Measurements from ENCODE around the gene CARD11.

The CARD11 gene

GRCh38 chr7:2990949-2991470 is 52.7 kb downstream of the CARD11 start:
- H3K9ac ChIP-seq, result no peak overlapping the region
- no peak overlapping the region for H3K27ac ChIP-seq
- H3K4me1 ChIP-seq (ENCODE audit: low read depth, poor library complexity, severe bottlenecking), result no peaks in the 10 kb centered on the region
- H3K36me3 ChIP-seq (ENCODE audit: insufficient read depth), result no peaks in the 10 kb centered on the region
- H3K4me3 ChIP-seq (IDR thresholded peaks at IDR 0.05; ENCODE audit: insufficient read depth, low read depth, low read length), result no peak overlapping the region
- H3K79me2 ChIP-seq (ENCODE audit: insufficient read depth, low read depth), result no peaks in the 10 kb centered on the region
- TF ChIP-seq CTCF (conservative IDR thresholded peaks at IDR 0.05; ENCODE audit: low read depth, low read length), result no peak
- no peaks in the 10 kb centered on the region for H4K20me1 ChIP-seq (ENCODE audit: insufficient read depth)
- H3K4me2 ChIP-seq, result no peak overlapping the region
- H2AFZ ChIP-seq (ENCODE audit: low read depth), result no peak overlapping the region
- H3K27me3 ChIP-seq (ENCODE audit: insufficient read depth, low read depth), result no peaks in the 10 kb centered on the region

GRCh38 chr7:2986561-2986960 is 57.1 kb downstream of the CARD11 start:
- H3K27ac ChIP-seq, result no peak overlapping the region
- H3K36me3 ChIP-seq (ENCODE audit: insufficient read depth), result no peaks in the 10 kb centered on the region
- no peaks in the 10 kb centered on the region for H3K27me3 ChIP-seq (ENCODE audit: insufficient read depth, low read depth)
- H3K79me2 ChIP-seq (ENCODE audit: insufficient read depth, low read depth), result no peaks in the 10 kb centered on the region
- no peak overlapping the region for H3K9ac ChIP-seq
- H4K20me1 ChIP-seq (ENCODE audit: insufficient read depth), result no peaks in the 10 kb centered on the region
- H3K4me2 ChIP-seq, result no peak overlapping the region
- H3K4me3 ChIP-seq (IDR thresholded peaks at IDR 0.05; ENCODE audit: insufficient read depth, low read depth, low read length), result no peak overlapping the region
- TF ChIP-seq CTCF (conservative IDR thresholded peaks at IDR 0.05; ENCODE audit: low read depth, low read length), result no peak
- no peaks in the 10 kb centered on the region for H3K4me1 ChIP-seq (ENCODE audit: low read depth, poor library complexity, severe bottlenecking)
- H2AFZ ChIP-seq (ENCODE audit: low read depth), result no peak overlapping the region

- Histone ChIP-seq H4K20me1 (ENCODE audit: insufficient read depth) (no peaks in the 10 kb centered on the region), H3K79me2 (ENCODE audit: insufficient read depth, low read depth) (no peaks in the 10 kb centered on the region), H2AFZ (ENCODE audit: low read depth) (no peak overlapping the region), H3K4me2 (no peak overlapping the region), H3K4me1 (ENCODE audit: low read depth, poor library complexity, severe bottlenecking) (no peaks in the 10 kb centered on the region), H3K36me3 (ENCODE audit: insufficient read depth) (no peaks in the 10 kb centered on the region), H3K27me3 (ENCODE audit: insufficient read depth, low read depth) (no peaks in the 10 kb centered on the region), H3K27ac (no peak overlapping the region), H3K9ac (no peak overlapping the region), H3K4me3 (IDR thresholded peaks at IDR 0.05; ENCODE audit: insufficient read depth, low read depth, low read length) (no peak overlapping the region)
- TF ChIP-seq CTCF (conservative IDR thresholded peaks at IDR 0.05; ENCODE audit: low read depth, low read length), result no peak
Measured at GRCh38 chr7:2985866-2986265, 57.8 kb downstream of the CARD11 start.

GRCh38 chr7:2984091-2984490 is 59.6 kb downstream of the CARD11 start:
- no peaks in the 10 kb centered on the region for H3K79me2 ChIP-seq (ENCODE audit: insufficient read depth, low read depth)
- no peak for TF ChIP-seq CTCF (conservative IDR thresholded peaks at IDR 0.05; ENCODE audit: low read depth, low read length)
- H3K4me2 ChIP-seq, result no peak overlapping the region

More at GRCh38 chr7:2984091-2984490, 59.6 kb downstream of the CARD11 start:
- Histone ChIP-seq H3K36me3 (ENCODE audit: insufficient read depth) (no peaks in the 10 kb centered on the region), H3K27me3 (ENCODE audit: insufficient read depth, low read depth) (no peaks in the 10 kb centered on the region), H3K9ac (no peak overlapping the region), H3K4me3 (IDR thresholded peaks at IDR 0.05; ENCODE audit: insufficient read depth, low read depth, low read length) (no peak overlapping the region), H3K27ac (no peak overlapping the region), H2AFZ (ENCODE audit: low read depth) (no peak overlapping the region), H4K20me1 (ENCODE audit: insufficient read depth) (no peaks in the 10 kb centered on the region), H3K4me1 (ENCODE audit: low read depth, poor library complexity, severe bottlenecking) (peaks cover 8% of the 10 kb centered on the region)

All from KMS-11 (cell line).